ENCODE measurements around the gene FAF1. TPM values are rescaled to one million over a fixed set of nuclear protein-coding genes. Genes with fewer than 3 reads are reported as not detected.

The FAF1 gene
- total RNA-seq, 1 experiment from 2014 or later: 14.7 TPM

DNA sequence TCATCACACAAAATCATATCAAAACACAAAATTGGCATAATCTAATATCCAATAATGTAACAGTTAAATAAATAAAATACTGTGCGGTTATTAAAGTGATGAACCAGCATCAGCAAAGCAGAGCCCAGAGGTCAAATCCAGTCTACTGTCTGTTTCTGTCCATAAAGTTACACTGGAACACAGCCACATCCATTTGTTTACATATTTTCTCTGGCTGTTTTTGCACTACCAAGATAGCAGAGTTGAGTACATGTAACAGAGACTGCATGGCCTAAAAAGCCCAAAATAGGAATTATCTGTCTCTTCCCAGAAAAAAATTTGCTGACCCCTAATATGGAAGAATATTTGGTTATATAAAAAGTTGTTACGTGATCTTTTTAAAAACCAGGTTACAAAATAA lies 294.7 kb downstream of the FAF1 start:
- intact Hi-C loops (cut with micrococcal nuclease): no loop called here
- H3K9me2 ChIP-seq (replicated peaks; ENCODE audit: low read length): no peaks in the 10 kb centered on the region
- no peaks in the 10 kb centered on the region for H3K79me2 ChIP-seq (ENCODE audit: low read length)
- no peak overlapping the region for H3K4me3 ChIP-seq (ENCODE audit: low read length)
- ATAC-seq (no peak), DNase-seq (no peak)
- H3K9me3 ChIP-seq (ENCODE audit: low read length): no peaks in the 10 kb centered on the region
- H2AFZ ChIP-seq (ENCODE audit: low read length): no peak overlapping the region
- H3K27ac ChIP-seq (ENCODE audit: low read length): no peak overlapping the region
- H3K4me1 ChIP-seq (ENCODE audit: insufficient read depth, low read length): no peaks in the 10 kb centered on the region
- no TSS peak for BruUV-seq (replicated peaks)
- H3K4me2 ChIP-seq (ENCODE audit: low read length): no peak overlapping the region
- TF ChIP-seq EZH2phosphoT487 (IDR thresholded peaks at IDR 0.05; ENCODE audit: borderline replicate concordance, low read length) (no peak), EZH2 (IDR thresholded peaks at IDR 0.05; ENCODE audit: low read length, unreplicated experiment) (no peak), CTCF (conservative IDR thresholded peaks at IDR 0.05; ENCODE audit: low read depth, low read length) (no peak)
- H3K9ac ChIP-seq (ENCODE audit: low read length): no peak overlapping the region
- no peaks in the 10 kb centered on the region for H4K20me1 ChIP-seq (ENCODE audit: low read length)
- H3K27me3 ChIP-seq (ENCODE audit: low read length): no peaks in the 10 kb centered on the region
- ChIA-PET POLR2A (ENCODE audit: unreplicated experiment) (no interaction called here), CTCF (no interaction called here)
- no peaks in the 10 kb centered on the region for H3K36me3 ChIP-seq (ENCODE audit: low read depth, low read length)
- no peaks in the 10 kb centered on the region for H3F3A ChIP-seq (ENCODE audit: low read length, unreplicated experiment)

DNA sequence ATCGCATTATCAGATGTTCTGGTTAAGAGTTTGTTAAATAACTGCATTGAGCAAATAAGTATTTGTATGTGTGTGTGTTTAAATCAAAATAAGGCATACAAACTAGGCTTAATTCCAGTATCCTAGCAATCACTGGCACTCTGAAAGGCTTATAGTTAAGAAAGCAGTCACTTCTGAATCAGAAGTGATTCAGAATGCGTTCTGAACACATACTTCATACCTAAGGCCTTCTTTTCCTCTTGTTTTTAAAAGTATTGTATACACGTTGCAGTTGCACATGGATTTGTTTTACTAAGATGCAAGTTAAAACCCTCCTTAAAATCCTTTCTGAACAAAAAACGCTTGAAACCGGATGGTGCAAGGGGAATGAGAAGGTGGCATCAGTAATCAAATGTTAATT lies 298.4 kb downstream of the FAF1 start:
- ChIA-PET POLR2A (ENCODE audit: unreplicated experiment) (no interaction called here), CTCF (no interaction called here)
- no peaks in the 10 kb centered on the region for H4K20me1 ChIP-seq (ENCODE audit: low read length)
- intact Hi-C loops (cut with micrococcal nuclease): no loop called here
- no peak overlapping the region for H3K27ac ChIP-seq (ENCODE audit: low read length)
- no TSS peak for BruUV-seq (replicated peaks)
- no peaks in the 10 kb centered on the region for H3K27me3 ChIP-seq (ENCODE audit: low read length)
- no peaks in the 10 kb centered on the region for H3F3A ChIP-seq (ENCODE audit: low read length, unreplicated experiment)
- H3K9ac ChIP-seq (ENCODE audit: low read length): no peak overlapping the region
- no peak overlapping the region for H3K4me2 ChIP-seq (ENCODE audit: low read length)
- no peaks in the 10 kb centered on the region for H3K9me3 ChIP-seq (ENCODE audit: low read length)
- no peaks in the 10 kb centered on the region for H3K4me1 ChIP-seq (ENCODE audit: insufficient read depth, low read length)
- peak; percentile 10 for DNase-seq
- no peaks in the 10 kb centered on the region for H3K36me3 ChIP-seq (ENCODE audit: low read depth, low read length)
- peak; percentile 51; the same call in 1 of the 2 replicates for ATAC-seq
- no peak overlapping the region for H2AFZ ChIP-seq (ENCODE audit: low read length)
- no peaks in the 10 kb centered on the region for H3K9me2 ChIP-seq (replicated peaks; ENCODE audit: low read length)
- H3K79me2 ChIP-seq (ENCODE audit: low read length): no peaks in the 10 kb centered on the region
- H3K4me3 ChIP-seq (ENCODE audit: low read length): no peak overlapping the region
- TF ChIP-seq EZH2phosphoT487 (IDR thresholded peaks at IDR 0.05; ENCODE audit: borderline replicate concordance, low read length) (no peak), CTCF (conservative IDR thresholded peaks at IDR 0.05; ENCODE audit: low read depth, low read length) (no peak), EZH2 (IDR thresholded peaks at IDR 0.05; ENCODE audit: low read length, unreplicated experiment) (no peak)

GRCh38 chr1:50659107-50659662 lies 300.9 kb downstream of the FAF1 start:
- no TSS peak for BruUV-seq (replicated peaks)
- Histone ChIP-seq H3K4me1 (ENCODE audit: insufficient read depth, low read length) (no peaks in the 10 kb centered on the region), H3K9me3 (ENCODE audit: low read length) (no peaks in the 10 kb centered on the region), H3K27ac (ENCODE audit: low read length) (no peak overlapping the region), H3K27me3 (ENCODE audit: low read length) (no peaks in the 10 kb centered on the region), H3K79me2 (ENCODE audit: low read length) (no peaks in the 10 kb centered on the region), H3K9me2 (replicated peaks; ENCODE audit: low read length) (no peaks in the 10 kb centered on the region), H3K9ac (ENCODE audit: low read length) (no peak overlapping the region), H3F3A (ENCODE audit: low read length, unreplicated experiment) (no peaks in the 10 kb centered on the region), H2AFZ (ENCODE audit: low read length) (no peak overlapping the region), H4K20me1 (ENCODE audit: low read length) (no peaks in the 10 kb centered on the region), H3K4me2 (ENCODE audit: low read length) (no peak overlapping the region), H3K36me3 (ENCODE audit: low read depth, low read length) (peaks cover 4% of the 10 kb centered on the region; the same call in 1 of the 2 replicates), H3K4me3 (ENCODE audit: low read length) (no peak overlapping the region)
- no peak for TF ChIP-seq CTCF (conservative IDR thresholded peaks at IDR 0.05; ENCODE audit: low read depth, low read length)
- TF ChIP-seq EZH2 (IDR thresholded peaks at IDR 0.05; ENCODE audit: low read length, unreplicated experiment): no peak
- TF ChIP-seq EZH2phosphoT487 (IDR thresholded peaks at IDR 0.05; ENCODE audit: borderline replicate concordance, low read length): no peak
- no peak for DNase-seq
- ChIA-PET POLR2A (ENCODE audit: unreplicated experiment) (no interaction called here), CTCF (no interaction called here)
- ATAC-seq: no peak
- intact Hi-C loops (cut with micrococcal nuclease): no loop called here

Data from PC-3 (cell line).